BJ (cell line): ENCODE results near the gene INPP5A. TPM values are rescaled to one million over a fixed set of nuclear protein-coding genes. Genes with fewer than 3 reads are reported as not detected.

ENCODE experiments used
- CTCF ChIA-PET: fragments of 350-600 bp; formaldehyde crosslinking; extraction: SDS; loops from one replicate; lab custom pipeline; 2021; ENCODE audit warnings: antibody characterized with exemption, inconsistent platforms; lab: Yijun Ruan, JAX
- POLR2A ChIA-PET: fragments of 300-600 bp; sonication (Branson Sonifier 250); formaldehyde crosslinking; extraction: SDS; loops from one replicate; lab custom pipeline; 2021; ENCODE audit warnings: antibody characterized with exemption; lab: Charles Lee
- DNase-seq: peaks from one replicate; pipeline ENCODE4 v3.0.0-alpha.2; 2011; ENCODE audit warnings: low read depth
- H3K27me3 ChIP-seq: 2 replicates; pipeline ENCODE4 v1.6.0; 2011; ENCODE audit warnings: low read length; ENCODE audit not compliant: control insufficient read depth, insufficient read depth
- H3K36me3 ChIP-seq: 2 replicates; pipeline ENCODE4 v1.5.1; 2011; ENCODE audit warnings: low read length; ENCODE audit not compliant: control insufficient read depth, insufficient read depth
- H3K4me3 ChIP-seq: 2 replicates; pipeline ENCODE4 v1.5.1; 2011; ENCODE audit warnings: low read depth, mild to moderate bottlenecking, control low read depth, low read length
- polyA plus RNA-seq: library from polyadenylated mRNA; depleted of rRNA; stranded (reverse); fragments of >200 nt; gene quantifications from 2 replicates; pipeline ENCODE4 v1.2.3, GENCODE V29; 2011
- TF ChIP-seq, protein P1 (sequence below): IDR thresholded peaks from 2 replicates; pipeline ENCODE4 v1.5.1; 2011; ENCODE audit warnings: low read depth, mild to moderate bottlenecking, control low read depth, inconsistent platforms, low read length, moderate library complexity; ENCODE audit not compliant: insufficient read depth

INPP5A gene
- polyA plus RNA-seq, 1 experiment: 60.1 TPM

DNA sequence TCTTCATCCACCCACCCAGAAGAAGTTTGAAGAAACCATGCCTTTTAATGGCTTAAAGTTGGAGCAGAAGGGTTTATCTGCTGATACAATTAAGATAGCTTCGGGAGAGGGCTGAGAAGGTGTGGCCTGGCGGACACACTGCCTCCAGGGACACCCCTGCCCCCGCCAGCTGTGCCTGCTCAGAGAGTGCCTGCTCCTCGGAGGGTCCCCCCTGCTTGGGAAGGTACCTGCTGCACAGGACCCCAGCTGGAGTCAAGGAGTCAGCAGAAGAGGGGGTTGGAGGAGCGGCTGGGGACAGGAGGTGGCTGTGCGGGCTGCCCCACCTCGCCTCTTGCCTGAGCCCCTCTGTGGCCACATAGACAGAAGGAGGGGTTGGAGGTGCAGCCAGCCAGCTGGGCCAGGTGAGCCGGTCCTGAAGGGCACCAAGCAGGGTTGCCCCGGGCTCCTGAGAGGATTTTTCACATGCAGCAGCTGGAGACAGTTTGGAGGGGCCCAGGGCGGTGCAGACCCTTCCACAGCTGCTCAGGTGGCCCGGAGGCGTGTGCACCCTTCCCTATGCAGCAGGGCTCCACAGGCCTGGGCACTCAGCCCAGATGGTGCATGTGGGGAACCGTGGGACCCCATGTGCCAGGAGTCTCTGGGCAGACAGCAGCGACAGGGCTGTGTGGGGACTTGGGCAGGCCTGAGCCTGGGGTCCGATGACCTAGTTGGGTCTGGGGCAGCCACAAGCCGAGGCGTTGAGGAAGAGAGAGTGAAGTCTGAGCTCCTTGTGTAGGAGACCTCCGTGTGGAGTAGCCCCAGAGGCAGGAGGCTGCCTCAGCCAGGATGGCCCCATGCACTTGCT is 118.9 kb downstream of the INPP5A start:
- Histone ChIP-seq H3K36me3 (peaks cover 32% of the 10 kb centered on the region), H3K27me3 (no peaks in the 10 kb centered on the region), H3K4me3 (no peak overlapping the region)
- TF ChIP-seq, protein P1, sequence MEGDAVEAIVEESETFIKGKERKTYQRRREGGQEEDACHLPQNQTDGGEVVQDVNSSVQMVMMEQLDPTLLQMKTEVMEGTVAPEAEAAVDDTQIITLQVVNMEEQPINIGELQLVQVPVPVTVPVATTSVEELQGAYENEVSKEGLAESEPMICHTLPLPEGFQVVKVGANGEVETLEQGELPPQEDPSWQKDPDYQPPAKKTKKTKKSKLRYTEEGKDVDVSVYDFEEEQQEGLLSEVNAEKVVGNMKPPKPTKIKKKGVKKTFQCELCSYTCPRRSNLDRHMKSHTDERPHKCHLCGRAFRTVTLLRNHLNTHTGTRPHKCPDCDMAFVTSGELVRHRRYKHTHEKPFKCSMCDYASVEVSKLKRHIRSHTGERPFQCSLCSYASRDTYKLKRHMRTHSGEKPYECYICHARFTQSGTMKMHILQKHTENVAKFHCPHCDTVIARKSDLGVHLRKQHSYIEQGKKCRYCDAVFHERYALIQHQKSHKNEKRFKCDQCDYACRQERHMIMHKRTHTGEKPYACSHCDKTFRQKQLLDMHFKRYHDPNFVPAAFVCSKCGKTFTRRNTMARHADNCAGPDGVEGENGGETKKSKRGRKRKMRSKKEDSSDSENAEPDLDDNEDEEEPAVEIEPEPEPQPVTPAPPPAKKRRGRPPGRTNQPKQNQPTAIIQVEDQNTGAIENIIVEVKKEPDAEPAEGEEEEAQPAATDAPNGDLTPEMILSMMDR: no peak
- POLR2A ChIA-PET: no interaction called here
- CTCF ChIA-PET: interaction anchor here (0.7 to 2.1 kb wide), 4 partner anchors 10 to 469 kb away, joined by 3 to 13 read pairs (median 6); no protein-coding TSS in a partner anchor
- DNase-seq: no peak

DNA sequence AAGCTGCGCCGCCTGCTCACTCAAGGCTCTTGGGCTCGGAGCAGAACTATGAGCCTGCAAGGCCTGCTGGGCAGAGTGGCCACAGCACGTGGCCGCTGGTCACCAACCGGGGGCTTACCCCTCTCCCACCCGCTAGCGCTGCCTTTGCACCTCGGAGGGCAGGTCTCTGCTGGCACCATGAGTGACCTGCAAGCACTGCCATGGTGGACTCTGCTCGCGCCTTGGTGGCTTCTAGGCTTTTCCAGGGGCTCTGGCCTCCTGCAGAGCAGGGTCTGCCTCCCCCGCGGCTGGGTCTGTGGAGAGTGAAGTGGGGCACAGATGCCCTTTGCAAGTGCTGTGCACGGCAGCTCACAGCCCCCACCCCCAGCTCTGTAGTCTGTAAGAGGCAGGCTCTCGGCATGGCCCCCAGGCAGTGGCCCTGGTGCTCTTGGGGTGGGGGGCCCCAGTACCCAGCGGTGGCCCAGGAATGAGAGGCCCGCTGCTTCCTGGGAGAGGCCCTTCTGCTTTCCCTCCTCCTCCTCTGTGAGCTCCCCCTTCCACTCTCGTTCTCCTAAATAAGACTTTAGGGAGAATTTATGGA is 119.6 kb downstream of the INPP5A start:
- ChIA-PET POLR2A (no interaction called here), CTCF (interaction anchor here (0.6 kb wide), 1 partner anchor 593 kb away, joined by 3 read pairs; no protein-coding TSS in a partner anchor)
- Histone ChIP-seq H3K36me3 (peaks cover 32% of the 10 kb centered on the region), H3K4me3 (no peak overlapping the region), H3K27me3 (no peaks in the 10 kb centered on the region)
- no peak for DNase-seq
- TF ChIP-seq, protein P1: no peak

DNA sequence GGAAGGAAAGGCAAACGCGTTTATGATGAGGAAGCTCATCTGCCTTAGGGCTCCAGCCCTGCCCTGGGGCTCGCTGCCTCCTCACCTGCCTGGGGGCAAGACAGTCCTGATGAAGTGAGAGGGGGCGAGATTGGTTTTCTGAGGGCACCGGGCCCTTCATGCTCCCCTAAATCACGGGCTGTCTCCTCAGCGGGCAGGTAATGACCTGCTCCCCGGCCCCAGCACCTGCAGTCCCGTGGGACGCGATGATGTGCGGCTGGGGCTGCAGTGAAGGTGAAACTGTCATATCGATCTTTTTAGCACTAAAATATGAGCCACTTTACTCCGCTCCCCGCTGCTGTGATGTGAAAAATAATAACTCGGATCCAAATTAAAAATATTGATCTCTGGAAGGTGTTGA is 120.2 kb downstream of the INPP5A start:
- Histone ChIP-seq H3K4me3 (no peak overlapping the region), H3K36me3 (peaks cover 31% of the 10 kb centered on the region), H3K27me3 (no peaks in the 10 kb centered on the region)
- CTCF ChIA-PET: interaction anchor here (0.6 kb wide), 1 partner anchor 593 kb away, joined by 3 read pairs; no protein-coding TSS in a partner anchor
- no peak for DNase-seq
- TF ChIP-seq, protein P1: no peak
- POLR2A ChIA-PET: no interaction called here

DNA sequence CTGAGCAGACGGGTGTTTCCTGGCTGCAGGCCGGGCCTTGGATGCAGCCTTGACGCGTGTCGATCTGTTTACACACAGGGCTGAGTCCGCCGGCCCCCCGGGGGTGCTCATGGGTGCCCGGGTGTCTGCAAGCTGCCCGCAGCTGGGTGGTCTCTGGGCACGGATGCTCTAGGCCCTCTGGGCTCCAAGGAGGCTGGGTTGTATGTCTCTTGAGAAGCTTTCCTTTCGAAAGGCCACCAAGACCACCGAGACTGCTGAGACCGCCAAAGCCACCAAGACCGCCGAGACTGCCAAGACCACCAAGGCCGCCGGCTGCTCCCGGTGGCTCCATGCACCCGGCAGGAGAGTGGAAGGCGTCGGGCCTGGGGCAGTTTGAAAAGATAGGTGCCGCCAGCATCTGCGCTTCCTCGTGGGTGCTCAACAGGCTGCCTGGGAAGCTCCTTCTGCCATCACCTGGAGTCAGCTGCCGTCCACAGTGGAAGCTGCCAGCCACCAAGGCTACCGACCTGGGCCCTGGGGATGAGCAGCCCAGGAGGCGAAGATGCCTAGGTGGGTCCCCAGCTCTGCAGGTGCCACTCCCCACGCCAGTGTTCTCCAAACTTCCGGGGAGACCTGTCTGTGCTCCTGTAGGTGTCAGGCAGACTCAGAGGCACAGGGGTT is 121.1 kb downstream of the INPP5A start:
- Histone ChIP-seq H3K4me3 (no peak overlapping the region), H3K36me3 (peaks cover 26% of the 10 kb centered on the region), H3K27me3 (no peaks in the 10 kb centered on the region)
- CTCF ChIA-PET: interaction anchor here (1.1 kb wide), 1 partner anchor 10 kb away, joined by 3 read pairs; no protein-coding TSS in a partner anchor
- POLR2A ChIA-PET: no interaction called here
- TF ChIP-seq, protein P1: no peak
- no peak for DNase-seq
